ENCODE data around the gene RNASET2.

RNASET2 gene

GRCh38 chr6:166998256-166999144 is 42.1 kb upstream of the RNASET2 start:
- Histone ChIP-seq H3K79me1 (ENCODE audit: low read length) (peaks cover 24% of the 10 kb centered on the region), H2BK120ac (ENCODE audit: low read depth, low read length) (no peak overlapping the region), H4K8ac (ENCODE audit: low read depth, low read length) (no peak overlapping the region), H3K23ac (ENCODE audit: low read length) (peak overlapping the region; percentile 90), H3K56ac (ENCODE audit: low read length) (peak overlapping the region; percentile 82), H3K4ac (ENCODE audit: low read depth, low read length) (peak overlapping the region; percentile 95), H3K27me3 (ENCODE audit: insufficient read depth, low read length, poor library complexity) (no peaks in the 10 kb centered on the region), H3K4me1 (ENCODE audit: control insufficient read depth, low read depth, low read length) (peaks cover 6% of the 10 kb centered on the region), H3K4me2 (ENCODE audit: low read length) (peak overlapping the region; percentile 70), H3K4me3 (ENCODE audit: low read length) (peak overlapping the region; percentile 34), H3K18ac (ENCODE audit: low read length) (peak overlapping the region; percentile 89), H3K79me2 (ENCODE audit: control insufficient read depth, insufficient read depth, low read length) (peaks cover 25% of the 10 kb centered on the region), H3K9ac (ENCODE audit: low read length) (peak overlapping the region; percentile 90), H4K5ac (ENCODE audit: low read length) (no peak overlapping the region), H3K36me3 (ENCODE audit: control insufficient read depth, insufficient read depth, low read length) (peaks cover 2% of the 10 kb centered on the region), H2BK15ac (replicated peaks; ENCODE audit: low read depth) (no peak overlapping the region), H2BK5ac (ENCODE audit: low read length) (no peak overlapping the region), H3K27ac (ENCODE audit: low read depth, low read length) (peak overlapping the region; percentile 13), H2AK5ac (ENCODE audit: low read length) (no peak overlapping the region)
- peak; percentile 43 for DNase-seq
- no CpG with 5 or more reads among the region's 96 CpGs for WGBS (ENCODE audit: extremely low coverage, insufficient coverage, low lambda C conversion rate)

- Histone ChIP-seq H3K27me3 (ENCODE audit: insufficient read depth, low read length, poor library complexity) (no peaks in the 10 kb centered on the region), H3K36me3 (ENCODE audit: control insufficient read depth, insufficient read depth, low read length) (peaks cover 2% of the 10 kb centered on the region)
These were observed 41.5 kb upstream of the RNASET2 start for GRCh38 chr6:166997768-166998255.

GRCh38 chr6:166997348-166997747 is 41.0 kb upstream of the RNASET2 start:
- peaks cover 2% of the 10 kb centered on the region for H3K36me3 ChIP-seq (ENCODE audit: control insufficient read depth, insufficient read depth, low read length)
- H3K4me2 ChIP-seq (ENCODE audit: low read length), result peak overlapping the region; percentile 33
- peaks cover 24% of the 10 kb centered on the region for H3K79me2 ChIP-seq (ENCODE audit: control insufficient read depth, insufficient read depth, low read length)
- no peak overlapping the region for H2BK120ac ChIP-seq (ENCODE audit: low read depth, low read length)
- no peak overlapping the region for H2BK15ac ChIP-seq (replicated peaks; ENCODE audit: low read depth)
- no peak for DNase-seq
- no peak overlapping the region for H3K4ac ChIP-seq (ENCODE audit: low read depth, low read length)
- H3K4me3 ChIP-seq (ENCODE audit: low read length), result peak overlapping the region; percentile 17
- H3K27ac ChIP-seq (ENCODE audit: low read depth, low read length), result no peak overlapping the region
- no CpG with 5 or more reads among the region's 3 CpGs for WGBS (ENCODE audit: extremely low coverage, insufficient coverage, low lambda C conversion rate)
- peaks cover 6% of the 10 kb centered on the region for H3K4me1 ChIP-seq (ENCODE audit: control insufficient read depth, low read depth, low read length)
- H3K56ac ChIP-seq (ENCODE audit: low read length), result peak overlapping the region; percentile 56
- H3K9ac ChIP-seq (ENCODE audit: low read length), result peak overlapping the region; percentile 90
- no peak overlapping the region for H3K18ac ChIP-seq (ENCODE audit: low read length)
- H4K8ac ChIP-seq (ENCODE audit: low read depth, low read length), result no peak overlapping the region
- H3K23ac ChIP-seq (ENCODE audit: low read length), result peak overlapping the region; percentile 56
- peaks cover 26% of the 10 kb centered on the region for H3K79me1 ChIP-seq (ENCODE audit: low read length)
- no peak overlapping the region for H4K5ac ChIP-seq (ENCODE audit: low read length)
- H3K27me3 ChIP-seq (ENCODE audit: insufficient read depth, low read length, poor library complexity), result no peaks in the 10 kb centered on the region
- H2BK5ac ChIP-seq (ENCODE audit: low read length), result no peak overlapping the region
- no peak overlapping the region for H2AK5ac ChIP-seq (ENCODE audit: low read length)

More at GRCh38 chr6:166997768-166998255, 41.5 kb upstream of the RNASET2 start:
- H2BK120ac ChIP-seq (ENCODE audit: low read depth, low read length), result no peak overlapping the region
- no peak overlapping the region for H2AK5ac ChIP-seq (ENCODE audit: low read length)
- H4K8ac ChIP-seq (ENCODE audit: low read depth, low read length), result no peak overlapping the region
- H3K4me3 ChIP-seq (ENCODE audit: low read length), result peak overlapping the region; percentile 34
- peaks cover 6% of the 10 kb centered on the region for H3K4me1 ChIP-seq (ENCODE audit: control insufficient read depth, low read depth, low read length)
- no peak overlapping the region for H4K5ac ChIP-seq (ENCODE audit: low read length)
- peak overlapping the region; percentile 33 for H3K4me2 ChIP-seq (ENCODE audit: low read length)
- peak overlapping the region; percentile 82 for H3K56ac ChIP-seq (ENCODE audit: low read length)
- peak overlapping the region; percentile 56 for H3K23ac ChIP-seq (ENCODE audit: low read length)
- no CpG with 5 or more reads among the region's 38 CpGs for WGBS (ENCODE audit: extremely low coverage, insufficient coverage, low lambda C conversion rate)
- H3K79me1 ChIP-seq (ENCODE audit: low read length), result peaks cover 24% of the 10 kb centered on the region
- H2BK15ac ChIP-seq (replicated peaks; ENCODE audit: low read depth), result no peak overlapping the region
- peak overlapping the region; percentile 95 for H3K4ac ChIP-seq (ENCODE audit: low read depth, low read length)
- H3K18ac ChIP-seq (ENCODE audit: low read length), result peak overlapping the region; percentile 89
- peak; percentile 90 for DNase-seq
- no peak overlapping the region for H2BK5ac ChIP-seq (ENCODE audit: low read length)
- H3K27ac ChIP-seq (ENCODE audit: low read depth, low read length), result no peak overlapping the region
- H3K9ac ChIP-seq (ENCODE audit: low read length), result peak overlapping the region; percentile 90
- peaks cover 25% of the 10 kb centered on the region for H3K79me2 ChIP-seq (ENCODE audit: control insufficient read depth, insufficient read depth, low read length)

- no peak overlapping the region for H3K4me2 ChIP-seq (ENCODE audit: low read length)
- no peak overlapping the region for H3K4ac ChIP-seq (ENCODE audit: low read depth, low read length)
- peaks cover 23% of the 10 kb centered on the region for H3K79me1 ChIP-seq (ENCODE audit: low read length)
- H2BK5ac ChIP-seq (ENCODE audit: low read length), result no peak overlapping the region
- no peak overlapping the region for H4K5ac ChIP-seq (ENCODE audit: low read length)
- no peak overlapping the region for H3K9ac ChIP-seq (ENCODE audit: low read length)
- H3K4me3 ChIP-seq (ENCODE audit: low read length), result no peak overlapping the region
- H4K8ac ChIP-seq (ENCODE audit: low read depth, low read length), result no peak overlapping the region
- DNase-seq, result no peak
- H3K23ac ChIP-seq (ENCODE audit: low read length), result no peak overlapping the region
- H3K27me3 ChIP-seq (ENCODE audit: insufficient read depth, low read length, poor library complexity), result no peaks in the 10 kb centered on the region
- H3K79me2 ChIP-seq (ENCODE audit: control insufficient read depth, insufficient read depth, low read length), result peaks cover 20% of the 10 kb centered on the region
- no peak overlapping the region for H2AK5ac ChIP-seq (ENCODE audit: low read length)
- H2BK15ac ChIP-seq (replicated peaks; ENCODE audit: low read depth), result no peak overlapping the region
- peaks cover 2% of the 10 kb centered on the region for H3K36me3 ChIP-seq (ENCODE audit: control insufficient read depth, insufficient read depth, low read length)
- H3K27ac ChIP-seq (ENCODE audit: low read depth, low read length), result no peak overlapping the region
- peaks cover 6% of the 10 kb centered on the region for H3K4me1 ChIP-seq (ENCODE audit: control insufficient read depth, low read depth, low read length)
- no peak overlapping the region for H2BK120ac ChIP-seq (ENCODE audit: low read depth, low read length)
- H3K18ac ChIP-seq (ENCODE audit: low read length), result no peak overlapping the region
- no peak overlapping the region for H3K56ac ChIP-seq (ENCODE audit: low read length)
- WGBS (ENCODE audit: extremely low coverage, insufficient coverage, low lambda C conversion rate), result no CpG with 5 or more reads among the region's 7 CpGs
These were observed 40.1 kb upstream of the RNASET2 start for GRCh38 chr6:166996406-166996805.

GRCh38 chr6:166989427-166990032 is 33.2 kb upstream of the RNASET2 start:
- Histone ChIP-seq H3K27ac (ENCODE audit: low read depth, low read length) (no peak overlapping the region), H4K5ac (ENCODE audit: low read length) (no peak overlapping the region), H3K36me3 (ENCODE audit: control insufficient read depth, insufficient read depth, low read length) (peaks cover 2% of the 10 kb centered on the region), H3K4me1 (ENCODE audit: control insufficient read depth, low read depth, low read length) (peaks cover 2% of the 10 kb centered on the region), H2BK5ac (ENCODE audit: low read length) (no peak overlapping the region), H2BK120ac (ENCODE audit: low read depth, low read length) (no peak overlapping the region), H3K4me3 (ENCODE audit: low read length) (no peak overlapping the region), H3K23ac (ENCODE audit: low read length) (no peak overlapping the region), H3K18ac (ENCODE audit: low read length) (no peak overlapping the region), H2BK15ac (replicated peaks; ENCODE audit: low read depth) (no peak overlapping the region), H3K4ac (ENCODE audit: low read depth, low read length) (no peak overlapping the region), H4K8ac (ENCODE audit: low read depth, low read length) (no peak overlapping the region), H3K27me3 (ENCODE audit: insufficient read depth, low read length, poor library complexity) (no peaks in the 10 kb centered on the region), H3K4me2 (ENCODE audit: low read length) (no peak overlapping the region), H3K79me1 (ENCODE audit: low read length) (peaks cover 11% of the 10 kb centered on the region), H3K79me2 (ENCODE audit: control insufficient read depth, insufficient read depth, low read length) (peaks cover 2% of the 10 kb centered on the region), H3K9ac (ENCODE audit: low read length) (no peak overlapping the region), H2AK5ac (ENCODE audit: low read length) (no peak overlapping the region), H3K56ac (ENCODE audit: low read length) (no peak overlapping the region)
- WGBS (ENCODE audit: extremely low coverage, insufficient coverage, low lambda C conversion rate), result no CpG with 5 or more reads among the region's 10 CpGs
- DNase-seq, result peak; percentile 42

Measured in mesendoderm (in vitro differentiated cells).